KMS-11 (cell line): Measurements from ENCODE around the gene CGRRF1.
A peak's percentile ranks its signal among the peaks of the same experiment; 100 is the strongest.

ENCODE experiments used
- H2AFZ ChIP-seq: fragments of 200-600 bp; sonication (generic); 2 replicates; pipeline ENCODE4 v1.6.1; 2016; ENCODE audit warnings: antibody characterized with exemption, mixed run types, low read depth
- H3K27ac ChIP-seq: fragments of 200-600 bp; sonication (generic); 2 replicates; pipeline ENCODE4 v1.6.1; 2016; ENCODE audit warnings: mild to moderate bottlenecking, mixed run types
- H3K27me3 ChIP-seq: fragments of 200-600 bp; sonication (generic); 2 replicates; pipeline ENCODE4 v1.6.1; 2017; ENCODE audit warnings: mild to moderate bottlenecking, low read depth, mixed run types, moderate library complexity; ENCODE audit not compliant: insufficient read depth
- H3K36me3 ChIP-seq: fragments of 200-600 bp; sonication (generic); 2 replicates; pipeline ENCODE4 v1.6.1; 2017; ENCODE audit warnings: mild to moderate bottlenecking, mixed run types; ENCODE audit not compliant: insufficient read depth
- H3K4me1 ChIP-seq: fragments of 200-600 bp; sonication (generic); 2 replicates; pipeline ENCODE4 v1.6.1; 2016; ENCODE audit warnings: mild to moderate bottlenecking, low read depth, mixed run types; ENCODE audit not compliant: poor library complexity, severe bottlenecking
- H3K4me2 ChIP-seq: fragments of 200-600 bp; sonication (generic); 2 replicates; pipeline ENCODE4 v1.7.0; 2016; ENCODE audit warnings: mild to moderate bottlenecking, mixed run types
- H3K4me3 ChIP-seq: fragments of 200-600 bp; sonication (generic); IDR thresholded peaks from 2 replicates; pipeline ENCODE4 v1.6.1; 2017; ENCODE audit warnings: low read depth, low read length, mixed read lengths; ENCODE audit not compliant: insufficient read depth
- H3K79me2 ChIP-seq: fragments of 200-600 bp; sonication (generic); 2 replicates; pipeline ENCODE4 v1.6.1; 2016; ENCODE audit warnings: low read depth, mixed run types; ENCODE audit not compliant: insufficient read depth
- H3K9ac ChIP-seq: fragments of 200-600 bp; sonication (generic); 2 replicates; pipeline ENCODE4 v1.6.1; 2016; ENCODE audit warnings: mild to moderate bottlenecking, mixed run types
- H4K20me1 ChIP-seq: fragments of 200-600 bp; sonication (generic); 2 replicates; pipeline ENCODE4 v1.6.1; 2016; ENCODE audit warnings: mild to moderate bottlenecking, mixed run types; ENCODE audit not compliant: insufficient read depth
- CTCF ChIP-seq: fragments of 200-600 bp; sonication (generic); conservative IDR thresholded peaks from 2 replicates; pipeline ENCODE4 v1.6.1; 2017; ENCODE audit warnings: low read depth, mild to moderate bottlenecking, antibody characterized with exemption, low read length, moderate library complexity, mixed read lengths

CGRRF1 gene

GRCh38 chr14:54481695-54482094 lies 28.0 kb upstream of the CGRRF1 start:
- peaks cover 32% of the 10 kb centered on the region; the same call in 1 of the 2 replicates for H3K79me2 ChIP-seq
- peaks cover 3% of the 10 kb centered on the region; the same call in 1 of the 2 replicates for H3K36me3 ChIP-seq
- no peaks in the 10 kb centered on the region for H4K20me1 ChIP-seq
- peaks cover 33% of the 10 kb centered on the region for H3K4me1 ChIP-seq
- no peak overlapping the region for H3K4me2 ChIP-seq
- H2AFZ ChIP-seq = no peak overlapping the region
- no peak for TF ChIP-seq CTCF
- no peaks in the 10 kb centered on the region for H3K27me3 ChIP-seq
- H3K27ac ChIP-seq = no peak overlapping the region
- no peak overlapping the region for H3K4me3 ChIP-seq
- H3K9ac ChIP-seq = no peak overlapping the region

GRCh38 chr14:54483073-54483745 lies 26.5 kb upstream of the CGRRF1 start:
- Histone ChIP-seq H4K20me1 (no peaks in the 10 kb centered on the region), H3K36me3 (peaks cover 3% of the 10 kb centered on the region; the same call in 1 of the 2 replicates), H3K9ac (no peak overlapping the region), H3K4me3 (no peak overlapping the region), H3K4me2 (no peak overlapping the region), H3K27ac (no peak overlapping the region), H3K79me2 (peaks cover 45% of the 10 kb centered on the region; the same call in 1 of the 2 replicates), H3K4me1 (peaks cover 42% of the 10 kb centered on the region), H2AFZ (no peak overlapping the region), H3K27me3 (no peaks in the 10 kb centered on the region)
- TF ChIP-seq CTCF = no peak

- peaks cover 3% of the 10 kb centered on the region; the same call in 1 of the 2 replicates for H3K36me3 ChIP-seq
- H3K27ac ChIP-seq = no peak overlapping the region
- no peak overlapping the region for H2AFZ ChIP-seq
- H3K4me1 ChIP-seq = peaks cover 42% of the 10 kb centered on the region
- no peaks in the 10 kb centered on the region for H4K20me1 ChIP-seq
- H3K4me3 ChIP-seq = no peak overlapping the region
- H3K79me2 ChIP-seq = peaks cover 49% of the 10 kb centered on the region; the same call in 1 of the 2 replicates
- no peaks in the 10 kb centered on the region for H3K27me3 ChIP-seq
- no peak overlapping the region for H3K9ac ChIP-seq
- H3K4me2 ChIP-seq = no peak overlapping the region
- no peak for TF ChIP-seq CTCF
Measured at GRCh38 chr14:54483846-54484245, 25.9 kb upstream of the CGRRF1 start.

GRCh38 chr14:54486685-54487084 lies 23.0 kb upstream of the CGRRF1 start:
- Histone ChIP-seq H4K20me1 (no peaks in the 10 kb centered on the region), H3K36me3 (peaks cover 3% of the 10 kb centered on the region; the same call in 1 of the 2 replicates), H3K27me3 (no peaks in the 10 kb centered on the region), H3K79me2 (peaks cover 49% of the 10 kb centered on the region; the same call in 1 of the 2 replicates), H3K4me2 (peak overlapping the region; percentile 17; the same call in 1 of the 2 replicates), H3K4me3 (no peak overlapping the region), H3K9ac (no peak overlapping the region), H3K27ac (no peak overlapping the region), H2AFZ (no peak overlapping the region), H3K4me1 (peaks cover 43% of the 10 kb centered on the region)
- TF ChIP-seq CTCF = no peak
